HUES6 (cell line): Measurements from ENCODE around the gene OR2L8.

Experiments
- H3K27ac ChIP-seq: 2 replicates; pipeline ENCODE4 v1.7.0; 2013; ENCODE audit warnings: low read depth, mild to moderate bottlenecking, low read length, inconsistent platforms
- H3K27me3 ChIP-seq: 2 replicates; pipeline ENCODE4 v1.6.1; 2013; ENCODE audit warnings: low read length; ENCODE audit not compliant: control insufficient read depth, insufficient read depth
- H3K36me3 ChIP-seq: 2 replicates; pipeline ENCODE4 v1.6.1; 2013; ENCODE audit warnings: low read length; ENCODE audit not compliant: control insufficient read depth, insufficient read depth
- H3K4me1 ChIP-seq: 2 replicates; pipeline ENCODE4 v1.6.1; 2013; ENCODE audit warnings: low read length; ENCODE audit not compliant: control insufficient read depth, insufficient read depth
- H3K4me3 ChIP-seq: 2 replicates; pipeline ENCODE4 v1.5.1; 2013; ENCODE audit warnings: low read depth, low read length
- H3K9ac ChIP-seq: one replicate; pipeline ENCODE4 v1.6.1; 2013; ENCODE audit warnings: mild to moderate bottlenecking, low read length
- H3K9me3 ChIP-seq: 2 replicates; pipeline ENCODE4 v1.6.1; 2013; ENCODE audit warnings: low read depth, low read length; ENCODE audit not compliant: control insufficient read depth, insufficient read depth

The OR2L8 gene, protein sequence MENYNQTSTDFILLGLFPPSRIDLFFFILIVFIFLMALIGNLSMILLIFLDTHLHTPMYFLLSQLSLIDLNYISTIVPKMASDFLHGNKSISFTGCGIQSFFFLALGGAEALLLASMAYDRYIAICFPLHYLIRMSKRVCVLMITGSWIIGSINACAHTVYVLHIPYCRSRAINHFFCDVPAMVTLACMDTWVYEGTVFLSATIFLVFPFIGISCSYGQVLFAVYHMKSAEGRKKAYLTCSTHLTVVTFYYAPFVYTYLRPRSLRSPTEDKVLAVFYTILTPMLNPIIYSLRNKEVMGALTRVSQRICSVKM

GRCh38 chr1:247948558-247948957 lies at the start of gene OR2L8:
Gene OR2L8 (plus strand): TSS chr1:247948858. CDS start chr1:247948858, 0 bp downstream.
- Histone ChIP-seq H3K27ac (no peak within 1 kb of the TSS), H3K4me3 (no peak within 1 kb of the TSS), H3K9ac (no peak within 1 kb of the TSS), H3K36me3 (no peaks in the 10 kb centered on the region), H3K4me1 (no peaks in the 10 kb centered on the region), H3K9me3 (peaks cover 27% of the 10 kb centered on the region; the same call in 1 of the 2 replicates), H3K27me3 (no peaks in the 10 kb centered on the region)

- no peaks in the 10 kb centered on the region for H3K36me3 ChIP-seq
- no peaks in the 10 kb centered on the region for H3K4me1 ChIP-seq
- H3K27ac ChIP-seq: no peak overlapping the region
- H3K9me3 ChIP-seq: peaks cover 23% of the 10 kb centered on the region; the same call in 1 of the 2 replicates
- no peak overlapping the region for H3K4me3 ChIP-seq
- H3K9ac ChIP-seq: no peak overlapping the region
- H3K27me3 ChIP-seq: no peaks in the 10 kb centered on the region
Observed at GRCh38 chr1:247904122-247904521, 44.5 kb upstream of the OR2L8 start.

- H3K4me1 ChIP-seq: no peaks in the 10 kb centered on the region
- H3K9me3 ChIP-seq: peaks cover 23% of the 10 kb centered on the region; the same call in 1 of the 2 replicates
- no peaks in the 10 kb centered on the region for H3K27me3 ChIP-seq
- H3K4me3 ChIP-seq: no peak overlapping the region
- no peak overlapping the region for H3K27ac ChIP-seq
- no peak overlapping the region for H3K9ac ChIP-seq
- no peaks in the 10 kb centered on the region for H3K36me3 ChIP-seq
Observed at GRCh38 chr1:247905181-247905580, 43.5 kb upstream of the OR2L8 start.

- no peak overlapping the region for H3K9ac ChIP-seq
- no peaks in the 10 kb centered on the region for H3K27me3 ChIP-seq
- H3K4me3 ChIP-seq: no peak overlapping the region
- peaks cover 25% of the 10 kb centered on the region; the same call in 1 of the 2 replicates for H3K9me3 ChIP-seq
- H3K36me3 ChIP-seq: no peaks in the 10 kb centered on the region
- no peaks in the 10 kb centered on the region for H3K4me1 ChIP-seq
- no peak overlapping the region for H3K27ac ChIP-seq
Observed at GRCh38 chr1:247905910-247906503, 42.7 kb upstream of the OR2L8 start.

DNA sequence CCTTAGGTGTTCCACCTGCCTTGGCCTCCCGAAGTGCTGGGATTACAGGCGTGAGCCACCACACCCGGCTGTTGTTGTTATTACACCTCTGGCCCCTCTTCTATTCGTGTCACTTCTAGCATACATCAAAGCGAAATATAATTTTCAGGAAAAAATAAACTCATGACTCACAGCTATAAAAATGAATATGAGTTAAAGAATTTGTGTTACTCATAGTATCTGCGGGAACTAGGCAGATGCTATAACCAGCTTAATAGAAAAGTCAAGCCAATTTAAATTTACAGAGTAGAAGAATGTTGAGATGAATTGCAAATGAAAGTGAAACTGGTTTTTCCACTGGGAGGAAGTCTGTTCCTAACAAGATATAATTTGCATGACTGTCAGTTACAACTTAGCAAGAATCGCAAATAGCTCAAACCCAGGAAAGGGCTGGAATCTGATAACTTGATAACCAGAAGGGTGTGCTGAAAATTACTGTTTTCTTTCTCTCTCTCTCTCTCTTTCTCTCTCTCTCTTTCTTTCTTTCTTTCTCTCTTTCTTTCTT lies 42.1 kb upstream of the OR2L8 start:
- Histone ChIP-seq H3K9me3 (peaks cover 29% of the 10 kb centered on the region), H3K4me1 (no peaks in the 10 kb centered on the region), H3K9ac (no peak overlapping the region), H3K4me3 (no peak overlapping the region), H3K36me3 (no peaks in the 10 kb centered on the region), H3K27me3 (no peaks in the 10 kb centered on the region), H3K27ac (no peak overlapping the region)

DNA sequence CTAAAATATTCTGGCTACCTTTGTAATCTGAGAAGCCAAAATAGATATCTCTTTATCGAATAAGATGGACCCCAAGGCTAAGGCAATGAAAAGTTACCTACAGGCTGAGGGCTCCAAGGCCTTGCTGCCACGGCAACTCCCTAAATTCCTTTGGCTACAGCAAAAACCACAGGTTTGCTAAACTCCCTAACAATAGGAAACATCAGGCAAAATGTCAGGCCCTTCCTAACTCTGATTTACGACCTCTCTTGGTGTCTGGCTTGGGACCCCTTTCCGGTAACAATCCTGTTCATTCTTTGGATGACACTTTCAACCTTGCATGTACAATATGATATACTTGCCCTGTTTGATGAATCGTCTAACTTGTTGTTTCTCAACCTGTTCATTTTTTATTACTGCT lies 39.9 kb upstream of the OR2L8 start:
- no peak overlapping the region for H3K4me3 ChIP-seq
- no peak overlapping the region for H3K9ac ChIP-seq
- H3K9me3 ChIP-seq: peaks cover 36% of the 10 kb centered on the region
- H3K36me3 ChIP-seq: no peaks in the 10 kb centered on the region
- H3K27ac ChIP-seq: no peak overlapping the region
- H3K4me1 ChIP-seq: no peaks in the 10 kb centered on the region
- H3K27me3 ChIP-seq: no peaks in the 10 kb centered on the region

DNA sequence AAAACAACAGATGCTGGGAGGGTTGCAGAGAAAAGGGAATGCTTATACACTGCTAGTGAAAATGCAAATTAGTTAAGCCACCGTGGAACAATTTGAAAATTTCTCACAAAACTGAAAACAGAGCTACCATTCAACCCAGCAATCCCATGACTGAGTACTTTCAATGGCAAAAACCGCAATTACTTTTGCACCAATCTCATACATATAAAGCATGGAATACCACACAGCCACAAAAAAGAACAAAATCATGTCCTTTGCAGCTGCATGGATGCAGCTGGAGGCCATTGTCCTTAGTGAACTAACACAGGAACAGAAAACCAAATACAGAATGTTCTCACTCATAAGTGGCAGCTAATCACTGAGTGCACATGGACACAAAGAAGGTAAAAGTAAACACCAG lies 34.9 kb upstream of the OR2L8 start:
- Histone ChIP-seq H3K9me3 (peaks cover 35% of the 10 kb centered on the region), H3K27ac (no peak overlapping the region), H3K36me3 (no peaks in the 10 kb centered on the region), H3K27me3 (no peaks in the 10 kb centered on the region), H3K4me3 (no peak overlapping the region), H3K9ac (no peak overlapping the region), H3K4me1 (no peaks in the 10 kb centered on the region)

GRCh38 chr1:247914941-247915662 lies 33.6 kb upstream of the OR2L8 start:
- no peaks in the 10 kb centered on the region for H3K36me3 ChIP-seq
- no peaks in the 10 kb centered on the region for H3K4me1 ChIP-seq
- no peak overlapping the region for H3K9ac ChIP-seq
- H3K27ac ChIP-seq: no peak overlapping the region
- H3K4me3 ChIP-seq: no peak overlapping the region
- peaks cover 38% of the 10 kb centered on the region for H3K9me3 ChIP-seq
- no peaks in the 10 kb centered on the region for H3K27me3 ChIP-seq

GRCh38 chr1:247919952-247920351 lies 28.7 kb upstream of the OR2L8 start, which contains the start of gene OR2T8:
Gene OR2T8 (plus strand): TSS chr1:247920252. CDS start chr1:247921018, 766 bp downstream.
- Histone ChIP-seq H3K9me3 (peaks cover 19% of the 10 kb centered on the region; the same call in 1 of the 2 replicates), H3K36me3 (no peaks in the 10 kb centered on the region), H3K4me3 (no peak within 1 kb of the TSS), H3K9ac (no peak within 1 kb of the TSS), H3K27ac (no peak within 1 kb of the TSS), H3K4me1 (no peaks in the 10 kb centered on the region), H3K27me3 (no peaks in the 10 kb centered on the region)

- Histone ChIP-seq H3K36me3 (no peaks in the 10 kb centered on the region), H3K4me3 (no peak overlapping the region), H3K27ac (no peak overlapping the region), H3K27me3 (no peaks in the 10 kb centered on the region; the same call in 1 of the 2 replicates), H3K9ac (no peak overlapping the region), H3K9me3 (peaks cover 11% of the 10 kb centered on the region; the same call in 1 of the 2 replicates), H3K4me1 (no peaks in the 10 kb centered on the region)
Observed at GRCh38 chr1:247923941-247924340, 24.7 kb upstream of the OR2L8 start.
